IPS-NIHi7 (cell line): ENCODE data around the gene RAP1GAP.

Source experiments
- DNase-seq: peaks from one replicate; pipeline ENCODE4 v3.0.0; 2012; ENCODE audit warnings: mixed read lengths; ENCODE audit errors: extremely low spot score

Gene RAP1GAP

GRCh38 chr1:21625390-21626190 lies 43.6 kb downstream of the RAP1GAP start:
- DNase-seq = no peak

GRCh38 chr1:21624571-21625389 lies 44.4 kb downstream of the RAP1GAP start:
- DNase-seq = no peak

- no peak for DNase-seq
Measured at GRCh38 chr1:21623410-21623961, 45.7 kb downstream of the RAP1GAP start.

- DNase-seq = peak; percentile 96
Measured at GRCh38 chr1:21622466-21623315, 46.5 kb downstream of the RAP1GAP start.

- no peak for DNase-seq
Measured at GRCh38 chr1:21621761-21622436, 47.3 kb downstream of the RAP1GAP start.

- no peak for DNase-seq
Measured at GRCh38 chr1:21621051-21621450, 48.1 kb downstream of the RAP1GAP start.

GRCh38 chr1:21620496-21620895 lies 48.7 kb downstream of the RAP1GAP start:
- no peak for DNase-seq

GRCh38 chr1:21620011-21620410 lies 49.1 kb downstream of the RAP1GAP start:
- DNase-seq = no peak

- DNase-seq = no peak
Measured at GRCh38 chr1:21619375-21619947, 49.7 kb downstream of the RAP1GAP start.

- no peak for DNase-seq
Measured at GRCh38 chr1:21618561-21619374, 50.4 kb downstream of the RAP1GAP start.

GRCh38 chr1:21618059-21618458 lies 51.1 kb downstream of the RAP1GAP start:
- no peak for DNase-seq

- no peak for DNase-seq
Measured at GRCh38 chr1:21617126-21617738, 51.9 kb downstream of the RAP1GAP start.

- no peak for DNase-seq
Measured at GRCh38 chr1:21616372-21616771, 52.8 kb downstream of the RAP1GAP start.

GRCh38 chr1:21614419-21615115 lies 54.6 kb downstream of the RAP1GAP start:
- no peak for DNase-seq

- DNase-seq = no peak
Measured at GRCh38 chr1:21613072-21613867, 55.9 kb downstream of the RAP1GAP start.

- no peak for DNase-seq
Measured at GRCh38 chr1:21612057-21612456, 57.1 kb downstream of the RAP1GAP start.

- DNase-seq = no peak
Measured at GRCh38 chr1:21610989-21611785, 58.0 kb downstream of the RAP1GAP start.
